Caco-2 (cell line): ENCODE results near the gene MDN1. TPM values are rescaled to one million over a fixed set of nuclear protein-coding genes. Genes with fewer than 3 reads are reported as not detected.

ENCODE experiments used
- BruUV-seq: library from RNA; stranded (reverse); fragments of 400-500 nt; replicated peaks from 2 replicates; lab custom pipeline; 2021; lab: Mats Ljungman, UMichigan
- CTCF ChIA-PET: fragments of 300-600 bp; sonication (Branson Sonifier 250); formaldehyde crosslinking; loops from one replicate; lab custom pipeline; 2022; ENCODE audit warnings: antibody characterized with exemption; lab: Charles Lee
- POLR2A ChIA-PET: fragments of 300-600 bp; sonication (Branson Sonifier 250); formaldehyde crosslinking; loops from one replicate; lab custom pipeline; 2022; ENCODE audit warnings: antibody characterized with exemption; lab: Charles Lee
- DNase-seq, 2 experiments: peaks; one replicate each; pipeline versions ENCODE4 v3.0.0 to v3.0.0-alpha.2; 2020 to 2022
- H3K27me3 ChIP-seq: replicated peaks from 2 replicates; pipeline ENCODE4 v1.6.0; 2011; ENCODE audit warnings: low read length; ENCODE audit not compliant: control insufficient read depth, insufficient read depth
- H3K36me3 ChIP-seq: 2 replicates; pipeline ENCODE4 v1.5.1; 2011; ENCODE audit warnings: low read length; ENCODE audit not compliant: control insufficient read depth, insufficient read depth
- H3K4me1 ChIP-seq: fragments of 250-450 bp; sonication (Bioruptor Pico); 2 replicates; pipeline ENCODE4 v1.5.1; 2020; ENCODE audit warnings: mild to moderate bottlenecking
- H3K4me3 ChIP-seq: 2 replicates; pipeline ENCODE4 v1.5.1; 2011; ENCODE audit warnings: low read depth, mild to moderate bottlenecking, control low read depth, low read length
- H3K9me3 ChIP-seq: fragments of 250-450 bp; sonication (Bioruptor Pico); 2 replicates; pipeline ENCODE4 v1.5.1; 2020; ENCODE audit warnings: mild to moderate bottlenecking, moderate library complexity
- H3K27ac Mint-ChIP-seq: one replicate; pipeline ENCODE4 v1.8.0; 2022; ENCODE audit warnings: mixed read lengths; ENCODE audit not compliant: unreplicated experiment
- H3K27me3 Mint-ChIP-seq: one replicate; pipeline ENCODE4 v1.8.0; 2022; ENCODE audit warnings: mixed read lengths; ENCODE audit not compliant: insufficient read depth, unreplicated experiment
- H3K36me3 Mint-ChIP-seq: one replicate; pipeline ENCODE4 v1.8.0; 2022; ENCODE audit warnings: mild to moderate bottlenecking, mixed read lengths; ENCODE audit not compliant: insufficient read depth, unreplicated experiment
- H3K4me1 Mint-ChIP-seq: one replicate; pipeline ENCODE4 v1.8.0; 2022; ENCODE audit warnings: low read depth, mixed read lengths; ENCODE audit not compliant: unreplicated experiment
- H3K4me3 Mint-ChIP-seq: one replicate; pipeline ENCODE4 v1.8.0; 2022; ENCODE audit warnings: mild to moderate bottlenecking, moderate library complexity, mixed read lengths; ENCODE audit not compliant: unreplicated experiment
- H3K9me3 Mint-ChIP-seq: one replicate; pipeline ENCODE4 v1.8.0; 2022; ENCODE audit warnings: mixed read lengths; ENCODE audit not compliant: unreplicated experiment
- CTCF ChIP-seq, 2 experiments: fragments of 200-600 bp in 1 of 2; IDR thresholded peaks; 1 replicate in 1 of 2; 2 replicates in 1 of 2; pipeline versions ENCODE4 v1.5.1 to v1.8.0; 2011 to 2022; ENCODE audit warnings: antibody characterized with exemption in 1 of 2, control low read depth in 1 of 2, inconsistent platforms in 1 of 2, low read depth in 1 of 2, low read length in 1 of 2, mild to moderate bottlenecking in 1 of 2, moderate library complexity in 1 of 2; ENCODE audit not compliant: insufficient read depth in 1 of 2, severe bottlenecking in 1 of 2, unreplicated experiment in 1 of 2
- intact Hi-C: fragments of 100-400 bp; cut with micrococcal nuclease; formaldehyde crosslinking; loops from one replicate; pipeline ENCODE4 v1.10.0; 2022; ENCODE audit not compliant: unreplicated experiment
- total RNA-seq: library from RNA; stranded (reverse); gene quantifications from 2 replicates; pipeline ENCODE4 v1.2.3, GENCODE V29; 2022

The MDN1 gene
- total RNA-seq, 1 experiment from 2014 or later, result 49.0 TPM

- intact Hi-C loops, result loop anchor here (1.0 kb wide), 3 partner anchors 177 to 242 kb away; partner anchors contain the start of gene ANKRD6
- Mint-ChIP-seq H3K4me1 (no peaks in the 10 kb centered on the region), H3K36me3 (peaks cover 5% of the 10 kb centered on the region), H3K27me3 (no peaks in the 10 kb centered on the region), H3K4me3 (no peak overlapping the region), H3K27ac (no peak overlapping the region), H3K9me3 (no peaks in the 10 kb centered on the region)
- Histone ChIP-seq H3K27me3 (no peaks in the 10 kb centered on the region), H3K4me1 (no peaks in the 10 kb centered on the region), H3K36me3 (no peaks in the 10 kb centered on the region), H3K4me3 (no peak overlapping the region), H3K9me3 (no peaks in the 10 kb centered on the region)
- peak; percentile 60 to 77 for DNase-seq
- peak; percentile 84 to 92 for TF ChIP-seq CTCF (IDR thresholded peaks at IDR 0.05; ENCODE audit: insufficient read depth in 1 of 2, low read depth in 1 of 2, low read length in 1 of 2, severe bottlenecking in 1 of 2, unreplicated experiment in 1 of 2)
- POLR2A ChIA-PET, result no interaction called here
- CTCF ChIA-PET, result interaction anchor here (1.0 to 1.2 kb wide), 2 partner anchors 178 to 238 kb away, joined by 4 to 6 read pairs; no protein-coding TSS in a partner anchor
- BruUV-seq, result no TSS peak
Measured at GRCh38 chr6:89610149-89610642, 209.4 kb downstream of the MDN1 start.

GRCh38 chr6:89605861-89606260, 213.7 kb downstream of the MDN1 start:
- H3K4me3 Mint-ChIP-seq, result no peak overlapping the region
- intact Hi-C loops, result no loop called here
- no peak for TF ChIP-seq CTCF (IDR thresholded peaks at IDR 0.05; ENCODE audit: insufficient read depth in 1 of 2, low read depth in 1 of 2, low read length in 1 of 2, severe bottlenecking in 1 of 2, unreplicated experiment in 1 of 2)
- Histone ChIP-seq H3K4me1 (no peaks in the 10 kb centered on the region), H3K4me3 (no peak overlapping the region), H3K9me3 (no peaks in the 10 kb centered on the region), H3K27me3 (no peaks in the 10 kb centered on the region), H3K36me3 (no peaks in the 10 kb centered on the region)
- H3K4me1 Mint-ChIP-seq, result no peaks in the 10 kb centered on the region
- no peaks in the 10 kb centered on the region for H3K9me3 Mint-ChIP-seq
- ChIA-PET POLR2A (no interaction called here), CTCF (no interaction called here)
- H3K36me3 Mint-ChIP-seq, result no peaks in the 10 kb centered on the region
- no TSS peak for BruUV-seq
- DNase-seq, result no peak
- H3K27me3 Mint-ChIP-seq, result no peaks in the 10 kb centered on the region
- H3K27ac Mint-ChIP-seq, result no peak overlapping the region

- H3K27me3 Mint-ChIP-seq, result no peaks in the 10 kb centered on the region
- no peaks in the 10 kb centered on the region for H3K4me1 Mint-ChIP-seq
- no TSS peak for BruUV-seq
- no peaks in the 10 kb centered on the region for H3K4me1 ChIP-seq
- no peaks in the 10 kb centered on the region for H3K27me3 ChIP-seq
- H3K9me3 ChIP-seq, result no peaks in the 10 kb centered on the region
- no peak for TF ChIP-seq CTCF (IDR thresholded peaks at IDR 0.05; ENCODE audit: insufficient read depth in 1 of 2, low read depth in 1 of 2, low read length in 1 of 2, severe bottlenecking in 1 of 2, unreplicated experiment in 1 of 2)
- intact Hi-C loops, result no loop called here
- POLR2A ChIA-PET, result no interaction called here
- H3K27ac Mint-ChIP-seq, result no peak overlapping the region
- CTCF ChIA-PET, result no interaction called here
- no peak overlapping the region for H3K4me3 ChIP-seq
- no peak overlapping the region for H3K4me3 Mint-ChIP-seq
- H3K36me3 Mint-ChIP-seq, result no peaks in the 10 kb centered on the region
- H3K9me3 Mint-ChIP-seq, result no peaks in the 10 kb centered on the region
- H3K36me3 ChIP-seq, result no peaks in the 10 kb centered on the region
- no peak for DNase-seq
Measured at GRCh38 chr6:89604653-89605052, 214.9 kb downstream of the MDN1 start.
